Lower lobe of right lung (tissue), 2 donors: Measurements from ENCODE around the gene CADM4. TPM values are rescaled to one million over a fixed set of nuclear protein-coding genes. Genes with fewer than 3 reads are reported as not detected.

ENCODE experiments used
- ATAC-seq, 2 donors: fragments of 200-7000 bp; cut with Tn5 transposase; one replicate each; pipeline ENCODE4 v1.9.1; 2020 to 2022; ENCODE audit warnings: mild to moderate bottlenecking in 2 of 2, moderate library complexity in 2 of 2
- DNase-seq: peaks from one replicate; pipeline ENCODE4 v3.0.0-alpha.2; 2020
- H3K27ac ChIP-seq: fragments of 200-600 bp; one replicate; pipeline ENCODE4 v1.8.0; 2022
- H3K27me3 ChIP-seq: fragments of 200-600 bp; one replicate; pipeline ENCODE4 v1.8.0; 2022; ENCODE audit warnings: low read depth
- H3K36me3 ChIP-seq: fragments of 200-600 bp; one replicate; pipeline ENCODE4 v1.8.0; 2022; ENCODE audit warnings: mild to moderate bottlenecking
- H3K4me1 ChIP-seq: fragments of 200-600 bp; one replicate; pipeline ENCODE4 v1.8.0; 2022
- H3K4me3 ChIP-seq: fragments of 200-600 bp; one replicate; pipeline ENCODE4 v1.8.0; 2022; ENCODE audit warnings: mild to moderate bottlenecking
- H3K9me3 ChIP-seq: fragments of 200-600 bp; one replicate; pipeline ENCODE4 v1.8.0; 2022
- CTCF ChIP-seq: fragments of 200-600 bp; IDR thresholded peaks from one replicate; pipeline ENCODE4 v1.8.0; 2022; ENCODE audit warnings: antibody characterized with exemption, mild to moderate bottlenecking
- intact Hi-C: fragments of 100-400 bp; cut with DNase I; formaldehyde crosslinking; loops from one replicate; pipeline ENCODE4 v1.11.0; 2022
- total RNA-seq: library from RNA; stranded (reverse); fragmentation: NEBNext Ultra II Directional; extraction: Animal tissue kit (Norgen Biotek cat#: 25700); gene quantifications from one replicate; pipeline ENCODE4 v1.2.1, GENCODE V29; 2021
- donor health status: DM: no; HTN: yes; CAD: no; lungs with severe emphysema.

CADM4 gene
- total RNA-seq, 1 donor from 2014 or later: 8.1 TPM

- ATAC-seq: peak; percentile 71 to 77
Observed at GRCh38 chr19:43675269-43675879, 35.7 kb upstream of the CADM4 start.

GRCh38 chr19:43674596-43674995 is 34.9 kb upstream of the CADM4 start:
- peak overlapping the region; percentile 77 for H3K27ac ChIP-seq
- ATAC-seq (peak; percentile 18 to 62), DNase-seq (no peak)
- H3K4me3 ChIP-seq: no peak overlapping the region
- TF ChIP-seq CTCF: no peak
- H3K9me3 ChIP-seq: no peaks in the 10 kb centered on the region
- intact Hi-C loops: no loop called here
- no peaks in the 10 kb centered on the region for H3K36me3 ChIP-seq
- H3K4me1 ChIP-seq: peaks cover 37% of the 10 kb centered on the region
- no peaks in the 10 kb centered on the region for H3K27me3 ChIP-seq

More at GRCh38 chr19:43675269-43675879, 35.7 kb upstream of the CADM4 start:
- Histone ChIP-seq H3K27ac (peak overlapping the region; percentile 77), H3K9me3 (no peaks in the 10 kb centered on the region), H3K36me3 (no peaks in the 10 kb centered on the region), H3K4me3 (no peak overlapping the region), H3K27me3 (no peaks in the 10 kb centered on the region), H3K4me1 (peaks cover 30% of the 10 kb centered on the region)
- intact Hi-C loops: no loop called here
- no peak for DNase-seq
- no peak for TF ChIP-seq CTCF

- Histone ChIP-seq H3K9me3 (no peaks in the 10 kb centered on the region), H3K36me3 (no peaks in the 10 kb centered on the region), H3K27me3 (no peaks in the 10 kb centered on the region), H3K27ac (peak overlapping the region; percentile 77), H3K4me1 (peaks cover 37% of the 10 kb centered on the region), H3K4me3 (no peak overlapping the region)
- intact Hi-C loops: no loop called here
- peak; percentile 64 for DNase-seq
- peak; percentile 18 to 46 for ATAC-seq
- no peak for TF ChIP-seq CTCF
Observed at GRCh38 chr19:43674183-43674582, 34.5 kb upstream of the CADM4 start.

GRCh38 chr19:43673637-43674036 is 34.0 kb upstream of the CADM4 start:
- intact Hi-C loops: no loop called here
- DNase-seq (no peak), ATAC-seq (no peak)
- no peaks in the 10 kb centered on the region for H3K27me3 ChIP-seq
- no peaks in the 10 kb centered on the region for H3K9me3 ChIP-seq
- TF ChIP-seq CTCF: no peak
- no peaks in the 10 kb centered on the region for H3K36me3 ChIP-seq
- no peak overlapping the region for H3K4me3 ChIP-seq
- peak overlapping the region; percentile 77 for H3K27ac ChIP-seq
- H3K4me1 ChIP-seq: peaks cover 37% of the 10 kb centered on the region

GRCh38 chr19:43672061-43672679 is 32.5 kb upstream of the CADM4 start:
- Histone ChIP-seq H3K27ac (peak overlapping the region; percentile 3), H3K36me3 (peaks cover 4% of the 10 kb centered on the region), H3K27me3 (no peaks in the 10 kb centered on the region), H3K4me3 (no peak overlapping the region), H3K4me1 (peaks cover 45% of the 10 kb centered on the region), H3K9me3 (no peaks in the 10 kb centered on the region)
- ATAC-seq (no peak), DNase-seq (no peak)
- TF ChIP-seq CTCF: no peak
- intact Hi-C loops: no loop called here
